GM13977 (cell line): ENCODE data around the gene RFESD.
"Not testable (repeated sequence)": the region's sequence is repeated elsewhere in the genome, so short reads cannot be mapped to it uniquely, and the experiment has no call there.

Experiments used
- DNase-seq: peaks from one replicate; pipeline ENCODE4 v3.0.0; 2012; ENCODE audit warnings: low spot score
- CTCF ChIP-seq: IDR thresholded peaks from 2 replicates; pipeline ENCODE4 v1.5.1; 2012; ENCODE audit warnings: mild to moderate bottlenecking, control low read depth; ENCODE audit not compliant: insufficient read depth; ENCODE audit errors: extremely low read depth, missing control alignments
- in situ Hi-C: fragments of 300-500 bp; cut with MboI; formaldehyde crosslinking; loops from one replicate; pipeline ENCODE4 v1.12.0; 2022; ENCODE audit warnings: low sequenced_read_pairs, low pct_unique_long_range_greater_than_20kb, mixed read lengths, inconsistent platforms; ENCODE audit not compliant: unreplicated experiment

The RFESD gene

DNA sequence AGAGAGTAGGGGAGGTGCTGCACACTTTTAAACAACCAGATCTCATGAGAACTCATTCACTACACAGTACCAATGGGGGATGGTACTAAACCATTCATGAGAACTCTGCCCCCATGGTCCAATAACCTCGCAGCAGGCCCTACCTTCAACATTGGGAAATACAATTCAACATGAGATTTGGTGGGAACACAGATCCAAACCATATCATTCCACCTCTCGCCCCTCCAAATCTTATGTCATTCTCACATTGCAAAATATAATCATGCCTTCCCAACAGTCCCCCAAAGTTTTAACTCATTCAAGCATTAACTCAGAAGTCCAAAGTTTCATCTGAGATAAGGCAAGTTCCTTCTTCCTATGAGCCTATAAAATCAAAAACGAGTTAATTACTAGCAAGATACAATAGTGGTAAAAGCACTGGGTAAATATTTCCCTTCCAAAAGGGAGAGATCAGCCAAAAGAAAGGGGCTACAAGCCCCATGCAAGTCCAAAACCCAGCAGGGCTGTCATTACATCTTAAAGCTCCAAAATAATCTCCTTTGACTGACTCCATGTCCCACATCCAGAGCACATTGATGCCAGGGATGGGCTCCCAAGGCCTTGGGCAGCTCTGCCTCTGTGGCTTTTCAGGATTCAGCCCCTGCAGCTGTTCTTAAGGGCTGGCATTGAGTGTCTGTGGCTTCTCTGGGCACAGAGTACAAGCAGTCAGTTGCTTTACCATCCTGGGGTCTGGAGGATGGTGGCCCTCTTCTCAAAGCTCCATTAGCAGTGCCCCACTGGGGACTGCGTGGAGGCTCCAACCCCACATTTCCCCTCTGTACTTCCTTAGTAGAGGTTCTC, 18.4 kb upstream of the RFESD start:
- no peak for DNase-seq
- in situ Hi-C loops: no loop called here
- TF ChIP-seq CTCF: no peak

- in situ Hi-C loops: no loop called here
- DNase-seq: no peak
Measured at GRCh38 chr5:95628933-95629332, 17.6 kb upstream of the RFESD start.

DNA sequence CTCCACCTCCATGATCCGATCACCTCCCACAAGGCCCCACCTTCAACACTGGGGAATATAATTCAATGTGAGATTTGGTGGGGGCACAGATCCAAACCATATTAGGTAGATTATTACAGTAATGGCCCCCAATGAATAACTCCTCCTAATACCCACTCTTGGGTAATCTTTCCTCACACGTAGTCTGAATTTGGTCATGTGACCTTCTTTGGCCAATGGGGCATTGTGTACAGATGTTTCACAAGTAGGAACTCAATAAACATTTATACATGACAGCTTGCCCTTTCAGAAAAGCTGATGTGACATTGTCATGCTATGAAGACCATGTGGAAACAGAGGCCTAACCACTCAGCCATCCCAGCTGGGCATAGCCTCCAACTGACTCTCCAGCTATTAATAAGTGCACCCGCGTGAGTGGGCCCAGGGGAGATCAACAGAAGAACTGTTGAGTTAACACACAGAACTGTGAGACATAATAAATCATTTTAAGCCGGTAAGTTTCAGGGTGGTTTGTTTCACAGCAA, 16.1 kb upstream of the RFESD start:
- no peak for TF ChIP-seq CTCF
- no peak for DNase-seq
- in situ Hi-C loops: no loop called here

More at GRCh38 chr5:95628933-95629332, 17.6 kb upstream of the RFESD start:
- no peak for TF ChIP-seq CTCF

DNA sequence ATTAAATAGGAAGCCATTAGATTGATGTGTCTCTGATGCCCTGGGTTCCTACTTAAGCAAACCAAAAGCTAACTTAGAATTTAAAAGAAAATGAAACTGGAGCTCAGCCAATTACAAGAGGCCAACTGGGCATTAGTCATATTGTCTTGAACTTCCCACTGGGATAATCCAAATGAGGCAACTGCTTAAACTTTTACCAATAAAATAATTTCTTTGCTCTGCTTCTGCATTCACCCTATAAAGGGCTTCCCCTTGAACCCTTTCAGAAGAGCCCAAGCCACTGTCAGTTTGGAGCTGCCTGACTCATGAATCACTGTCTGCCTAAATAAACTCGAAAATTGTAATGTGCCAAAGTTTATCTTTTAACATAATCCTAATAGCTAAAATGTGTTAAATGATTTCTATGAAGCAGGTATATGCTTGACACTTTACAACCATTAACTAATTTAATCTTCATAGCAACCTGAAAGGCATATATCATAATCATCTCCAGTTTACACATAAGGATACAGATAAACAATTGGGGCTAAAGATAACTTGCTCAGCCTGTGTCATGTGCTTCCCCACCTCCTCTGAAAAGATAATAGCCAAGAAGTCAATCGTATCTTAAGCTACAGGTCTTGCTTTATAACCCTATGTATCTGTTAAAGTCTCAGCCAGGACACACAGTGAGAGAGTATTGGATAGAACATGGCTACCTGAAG, 15.2 kb upstream of the RFESD start:
- no peak for DNase-seq
- no peak for TF ChIP-seq CTCF
- in situ Hi-C loops: no loop called here

DNA sequence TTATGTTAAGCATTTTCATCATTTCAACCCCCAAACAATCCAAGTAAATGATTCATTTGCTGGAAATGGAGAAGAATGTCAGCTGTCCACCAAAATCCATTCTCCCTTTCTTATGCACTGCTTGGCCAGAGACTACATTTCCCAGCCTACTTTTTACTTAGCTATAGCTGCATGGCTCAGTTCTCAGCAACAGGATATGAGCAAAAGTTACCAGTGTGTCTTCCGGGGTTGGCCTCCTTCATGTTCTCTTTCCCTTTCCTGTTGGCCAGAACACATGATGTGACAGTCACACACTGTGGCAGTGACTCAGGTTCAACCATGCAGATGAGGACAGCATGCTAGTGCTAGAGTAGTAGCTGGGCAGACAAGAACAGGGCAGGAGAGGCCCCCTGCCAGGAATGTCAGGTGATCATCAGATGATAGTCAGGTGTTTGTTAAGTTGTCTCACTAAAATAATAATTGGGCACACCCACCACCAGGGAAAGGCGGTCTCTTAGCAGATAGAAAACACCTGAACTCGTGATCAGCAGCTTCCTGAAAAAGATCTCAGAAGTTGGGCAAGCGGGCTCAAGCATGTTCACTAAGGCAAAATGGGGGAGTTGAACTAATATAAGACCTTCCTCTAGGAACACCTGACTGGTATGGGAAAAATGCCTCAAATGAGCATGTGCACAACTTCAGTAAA, 14.4 kb upstream of the RFESD start:
- in situ Hi-C loops: no loop called here
- DNase-seq: no peak
- TF ChIP-seq CTCF: no peak

DNA sequence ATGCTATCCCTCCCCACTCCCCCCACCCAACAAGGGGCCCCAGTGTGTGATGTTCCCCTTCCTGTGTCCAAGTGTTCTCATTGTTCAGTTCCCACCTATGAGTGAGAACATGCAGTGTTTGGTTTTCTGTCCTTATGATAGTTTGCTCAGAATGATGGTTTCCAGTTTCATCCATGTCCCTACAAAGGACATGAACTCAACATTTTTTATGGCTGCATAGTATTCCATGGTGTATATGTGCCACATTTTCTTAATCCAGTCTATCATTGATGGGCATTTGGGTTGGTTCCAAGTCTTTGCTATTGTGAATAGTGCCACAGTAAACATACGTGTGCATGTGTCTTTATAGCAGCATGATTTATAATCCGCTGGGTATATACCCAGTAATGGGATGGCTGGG, 13.6 kb upstream of the RFESD start:
- in situ Hi-C loops, DNase-seq: not testable (repeated sequence)
